PC-9 (cell line): ENCODE measurements around the gene SLC25A1. TPM values are rescaled to one million over a fixed set of nuclear protein-coding genes. Genes with fewer than 3 reads are reported as not detected.
"Not testable (repeated sequence)": the region's sequence is repeated elsewhere in the genome, so short reads cannot be mapped to it uniquely, and the experiment has no call there.

Source experiments
- BruUV-seq: library from RNA; stranded (reverse); fragments of 400-500 nt; replicated peaks from 2 replicates; lab custom pipeline; 2021; lab: Mats Ljungman, UMichigan
- CTCF ChIA-PET: fragments of 300-600 bp; sonication (Branson Sonifier 250); formaldehyde crosslinking; loops from one replicate; lab custom pipeline; 2022; ENCODE audit warnings: antibody characterized with exemption; lab: Charles Lee
- POLR2A ChIA-PET: fragments of 300-600 bp; sonication (Branson Sonifier 250); formaldehyde crosslinking; loops from one replicate; lab custom pipeline; 2022; ENCODE audit warnings: antibody characterized with exemption; ENCODE audit not compliant: unreplicated experiment; lab: Charles Lee
- DNase-seq, 2 experiments: peaks; one replicate each; pipeline versions ENCODE4 v3.0.0 to v3.0.0-alpha.2; 2015 to 2022; ENCODE audit warnings: mixed read lengths in 1 of 2
- H2AFZ ChIP-seq: fragments of 200-600 bp; sonication (generic); 2 replicates; pipeline ENCODE4 v1.8.1; 2017; ENCODE audit warnings: antibody characterized with exemption
- H3F3A ChIP-seq: fragments of 200-600 bp; sonication (generic); 2 replicates; pipeline ENCODE4 v1.8.1; 2017; ENCODE audit warnings: antibody characterized with exemption, mild to moderate bottlenecking, low read depth; ENCODE audit not compliant: insufficient read depth
- H3K27ac ChIP-seq: fragments of 200-600 bp; sonication (generic); 2 replicates; pipeline ENCODE4 v1.6.1; 2016; ENCODE audit warnings: mixed run types
- H3K27me3 ChIP-seq: fragments of 200-600 bp; sonication (generic); 2 replicates; pipeline ENCODE4 v1.6.1; 2016; ENCODE audit warnings: low read depth, mixed run types; ENCODE audit not compliant: insufficient read depth
- H3K36me3 ChIP-seq: fragments of 200-600 bp; sonication (generic); 2 replicates; pipeline ENCODE4 v1.6.1; 2016; ENCODE audit warnings: low read depth, mixed run types
- H3K4me1 ChIP-seq: fragments of 200-600 bp; sonication (generic); replicated peaks from 2 replicates; pipeline ENCODE4 v1.6.1; 2016; ENCODE audit warnings: mixed run types; ENCODE audit not compliant: insufficient read depth
- H3K4me2 ChIP-seq: fragments of 200-600 bp; sonication (generic); 2 replicates; pipeline ENCODE4 v1.6.1; 2017; ENCODE audit warnings: mixed run types
- H3K4me3 ChIP-seq: fragments of 200-600 bp; sonication (generic); 2 replicates; pipeline ENCODE4 v1.6.1; 2016; ENCODE audit warnings: mixed run types
- H3K79me2 ChIP-seq: fragments of 200-600 bp; sonication (generic); 2 replicates; pipeline ENCODE4 v1.6.1; 2017; ENCODE audit warnings: low read depth, mixed run types
- H3K9me2 ChIP-seq: fragments of 200-600 bp; sonication (generic); 2 replicates; pipeline ENCODE4 v1.8.1; 2017; ENCODE audit warnings: mild to moderate bottlenecking; ENCODE audit not compliant: insufficient read depth
- H3K9me3 ChIP-seq: fragments of 200-600 bp; sonication (generic); 2 replicates; pipeline ENCODE4 v1.8.1; 2016; ENCODE audit warnings: low read depth; ENCODE audit not compliant: insufficient read depth
- H4K20me1 ChIP-seq: fragments of 200-600 bp; sonication (generic); 2 replicates; pipeline ENCODE4 v1.8.1; 2017; ENCODE audit not compliant: insufficient read depth
- EZH2 ChIP-seq: fragments of 200-600 bp; sonication (generic); IDR thresholded peaks from 2 replicates; pipeline ENCODE4 v1.8.0; 2017; ENCODE audit warnings: antibody characterized with exemption, low read depth
- intact Hi-C: fragments of 100-400 bp; cut with micrococcal nuclease; formaldehyde crosslinking; loops from one replicate; pipeline ENCODE4 v1.10.0; 2022; ENCODE audit not compliant: unreplicated experiment
- total RNA-seq: library from RNA; stranded (reverse); gene quantifications from 2 replicates; pipeline ENCODE4 v1.2.3, GENCODE V29; 2021
- TF ChIP-seq, protein P1 (sequence below): fragments of 200-600 bp; sonication (generic); conservative IDR thresholded peaks from 2 replicates; pipeline ENCODE4 v1.6.1; 2017; ENCODE audit warnings: mixed run types, antibody characterized with exemption, mild to moderate bottlenecking, moderate library complexity

The SLC25A1 gene
- total RNA-seq, 1 experiment from 2014 or later = 79.9 TPM

- no peak for TF ChIP-seq EZH2
- TF ChIP-seq, protein P1, sequence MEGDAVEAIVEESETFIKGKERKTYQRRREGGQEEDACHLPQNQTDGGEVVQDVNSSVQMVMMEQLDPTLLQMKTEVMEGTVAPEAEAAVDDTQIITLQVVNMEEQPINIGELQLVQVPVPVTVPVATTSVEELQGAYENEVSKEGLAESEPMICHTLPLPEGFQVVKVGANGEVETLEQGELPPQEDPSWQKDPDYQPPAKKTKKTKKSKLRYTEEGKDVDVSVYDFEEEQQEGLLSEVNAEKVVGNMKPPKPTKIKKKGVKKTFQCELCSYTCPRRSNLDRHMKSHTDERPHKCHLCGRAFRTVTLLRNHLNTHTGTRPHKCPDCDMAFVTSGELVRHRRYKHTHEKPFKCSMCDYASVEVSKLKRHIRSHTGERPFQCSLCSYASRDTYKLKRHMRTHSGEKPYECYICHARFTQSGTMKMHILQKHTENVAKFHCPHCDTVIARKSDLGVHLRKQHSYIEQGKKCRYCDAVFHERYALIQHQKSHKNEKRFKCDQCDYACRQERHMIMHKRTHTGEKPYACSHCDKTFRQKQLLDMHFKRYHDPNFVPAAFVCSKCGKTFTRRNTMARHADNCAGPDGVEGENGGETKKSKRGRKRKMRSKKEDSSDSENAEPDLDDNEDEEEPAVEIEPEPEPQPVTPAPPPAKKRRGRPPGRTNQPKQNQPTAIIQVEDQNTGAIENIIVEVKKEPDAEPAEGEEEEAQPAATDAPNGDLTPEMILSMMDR = no peak
- Histone ChIP-seq H3K27me3 (peaks cover 23% of the 10 kb centered on the region), H3F3A (no peaks in the 10 kb centered on the region), H3K4me1 (no peaks in the 10 kb centered on the region; the same call in 1 of the 2 replicates), H3K9me2 (no peaks in the 10 kb centered on the region), H3K9me3 (no peaks in the 10 kb centered on the region), H3K27ac (no peak overlapping the region), H3K36me3 (no peaks in the 10 kb centered on the region), H3K79me2 (0 out of 2 replicates have a peak, but pooled peaks cover 5% of the 10 kb centered on the region), H2AFZ (no peak overlapping the region), H3K4me2 (no peak overlapping the region), H4K20me1 (no peaks in the 10 kb centered on the region), H3K4me3 (no peak overlapping the region)
- no TSS peak for BruUV-seq
- intact Hi-C loops = no loop called here
- CTCF ChIA-PET = no interaction called here
- DNase-seq = no peak
- POLR2A ChIA-PET = no interaction called here
These were observed 12.1 kb downstream of the SLC25A1 start for GRCh38 chr22:19166421-19166820.

DNA sequence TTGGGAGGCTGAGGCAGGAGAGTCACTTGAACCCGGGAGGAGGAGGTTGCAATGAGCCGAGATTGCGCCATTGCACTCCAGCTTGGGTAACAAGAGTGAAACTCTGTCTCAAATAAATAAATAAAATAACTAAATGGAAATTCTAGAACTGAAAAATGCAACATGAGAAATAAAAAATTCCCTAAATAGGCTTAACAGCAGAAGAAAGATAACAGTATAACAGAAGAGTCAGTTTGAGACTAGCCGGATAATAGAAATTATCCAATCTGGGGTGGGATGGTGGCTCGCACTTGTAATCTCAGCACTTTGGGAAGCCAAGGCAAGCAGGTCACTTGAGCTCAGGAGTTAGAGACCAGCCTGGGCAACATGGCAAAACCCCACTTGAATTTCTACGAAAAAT lies 14.1 kb downstream of the SLC25A1 start:
- Histone ChIP-seq H3K79me2 (no peaks in the 10 kb centered on the region), H3K4me3 (no peak overlapping the region), H3K9me3 (no peaks in the 10 kb centered on the region), H3K9me2 (no peaks in the 10 kb centered on the region), H3F3A (no peaks in the 10 kb centered on the region), H3K27ac (no peak overlapping the region), H3K27me3 (peaks cover 23% of the 10 kb centered on the region), H3K4me1 (no peaks in the 10 kb centered on the region), H3K36me3 (no peaks in the 10 kb centered on the region), H4K20me1 (no peaks in the 10 kb centered on the region), H2AFZ (no peak overlapping the region), H3K4me2 (no peak overlapping the region)
- POLR2A ChIA-PET = no interaction called here
- BruUV-seq = no TSS peak
- intact Hi-C loops = no loop called here
- DNase-seq = no peak
- TF ChIP-seq, protein P1 = no peak
- no peak for TF ChIP-seq EZH2
- CTCF ChIA-PET = no interaction called here

DNA sequence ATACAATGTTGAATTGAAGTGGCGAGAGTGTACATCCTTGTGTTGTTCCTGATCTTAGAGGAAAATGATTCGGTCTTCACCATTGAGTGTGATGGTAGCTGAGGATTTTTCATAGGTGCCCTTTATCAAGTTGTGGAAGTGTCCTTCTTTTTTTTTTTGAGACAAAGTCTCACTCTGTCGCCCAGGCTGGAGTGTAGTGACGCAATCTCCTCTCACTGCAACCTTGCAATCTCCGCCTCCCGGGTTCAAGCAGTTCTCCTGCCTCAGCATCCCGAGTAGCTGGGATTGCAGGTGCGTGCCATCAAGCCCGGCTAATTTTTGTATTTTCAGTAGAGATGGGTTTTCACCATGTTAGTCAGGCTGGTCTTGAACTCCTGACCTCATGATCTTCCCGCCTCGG lies 19.9 kb downstream of the SLC25A1 start:
- BruUV-seq = not testable (repeated sequence)

GRCh38 chr22:19156109-19156508 lies 22.4 kb downstream of the SLC25A1 start:
- H3K9me2 ChIP-seq, H3K4me1 ChIP-seq, H3K27ac ChIP-seq, H2AFZ ChIP-seq, DNase-seq, H3K9me3 ChIP-seq, BruUV-seq, H3K79me2 ChIP-seq, H3K4me3 ChIP-seq, H3F3A ChIP-seq, H4K20me1 ChIP-seq, CTCF ChIA-PET, intact Hi-C loops, H3K36me3 ChIP-seq, H3K4me2 ChIP-seq: not testable (repeated sequence)
- peaks cover 21% of the 10 kb centered on the region for H3K27me3 ChIP-seq
- POLR2A ChIA-PET = interaction anchor here (0.7 kb wide), 1 partner anchor 23 kb away, joined by 3 read pairs; no protein-coding TSS in a partner anchor

More for the DNA sequence above, 19.9 kb downstream of the SLC25A1 start:
- H3K4me2 ChIP-seq, H3K4me3 ChIP-seq, H4K20me1 ChIP-seq, H3K9me3 ChIP-seq, H3F3A ChIP-seq, POLR2A ChIA-PET, H3K27me3 ChIP-seq, H3K4me1 ChIP-seq, H3K9me2 ChIP-seq, H3K79me2 ChIP-seq, CTCF ChIA-PET, H2AFZ ChIP-seq, DNase-seq, H3K27ac ChIP-seq, H3K36me3 ChIP-seq, intact Hi-C loops: not testable (repeated sequence)
